ENCODE data around the gene RCOR2.

The RCOR2 gene

DNA sequence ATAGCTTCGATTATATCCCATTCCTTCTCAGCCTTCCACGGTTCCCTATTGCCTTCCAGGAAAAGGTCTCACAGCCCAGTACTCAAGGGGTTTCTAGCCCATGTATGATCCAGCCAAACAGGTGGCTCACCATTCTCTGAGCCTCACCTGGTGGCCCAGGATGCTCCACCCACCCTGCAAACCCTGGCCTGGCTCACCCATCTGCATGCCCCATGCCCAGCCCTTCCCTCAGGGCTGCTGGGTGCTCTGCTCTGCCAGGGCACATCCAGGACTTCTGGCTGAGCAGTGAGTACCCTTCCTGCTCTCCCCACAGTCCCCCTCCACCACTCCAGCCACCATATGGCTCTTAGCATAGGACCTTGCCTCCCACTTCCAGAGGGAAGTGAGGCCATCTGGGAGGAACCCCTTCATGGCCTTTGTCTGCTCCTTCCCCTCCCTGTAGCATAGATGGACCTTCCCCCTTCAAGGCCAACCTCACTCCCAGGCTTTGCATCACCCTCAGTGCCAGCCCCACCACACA is 5.8 kb upstream of the RCOR2 start:
- DNase-seq: no peak

DNA sequence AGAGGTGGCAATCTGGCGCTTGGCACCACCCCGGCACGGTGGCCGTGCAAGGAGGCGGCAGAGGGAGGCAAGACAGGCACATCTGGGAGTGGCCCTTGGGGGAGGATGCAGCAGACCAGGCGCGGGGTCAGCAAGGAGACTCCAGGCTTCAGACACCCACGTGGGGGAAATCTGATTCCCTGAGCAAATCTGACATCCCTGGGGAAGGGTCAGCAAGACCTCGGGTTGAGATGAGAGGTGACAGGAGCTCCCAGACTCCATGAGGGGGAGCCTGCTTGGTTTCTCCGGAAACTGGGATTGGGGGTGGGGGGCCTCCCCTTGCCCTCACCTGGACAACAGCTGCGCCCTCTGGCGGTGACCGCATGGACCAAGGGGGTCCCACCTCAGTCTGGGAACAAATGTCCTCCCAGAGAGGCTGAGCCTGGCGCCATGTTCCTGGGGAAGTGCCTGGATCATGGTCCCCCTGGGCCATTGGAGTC is 4.0 kb upstream of the RCOR2 start:
- DNase-seq: peak; percentile 58

DNA sequence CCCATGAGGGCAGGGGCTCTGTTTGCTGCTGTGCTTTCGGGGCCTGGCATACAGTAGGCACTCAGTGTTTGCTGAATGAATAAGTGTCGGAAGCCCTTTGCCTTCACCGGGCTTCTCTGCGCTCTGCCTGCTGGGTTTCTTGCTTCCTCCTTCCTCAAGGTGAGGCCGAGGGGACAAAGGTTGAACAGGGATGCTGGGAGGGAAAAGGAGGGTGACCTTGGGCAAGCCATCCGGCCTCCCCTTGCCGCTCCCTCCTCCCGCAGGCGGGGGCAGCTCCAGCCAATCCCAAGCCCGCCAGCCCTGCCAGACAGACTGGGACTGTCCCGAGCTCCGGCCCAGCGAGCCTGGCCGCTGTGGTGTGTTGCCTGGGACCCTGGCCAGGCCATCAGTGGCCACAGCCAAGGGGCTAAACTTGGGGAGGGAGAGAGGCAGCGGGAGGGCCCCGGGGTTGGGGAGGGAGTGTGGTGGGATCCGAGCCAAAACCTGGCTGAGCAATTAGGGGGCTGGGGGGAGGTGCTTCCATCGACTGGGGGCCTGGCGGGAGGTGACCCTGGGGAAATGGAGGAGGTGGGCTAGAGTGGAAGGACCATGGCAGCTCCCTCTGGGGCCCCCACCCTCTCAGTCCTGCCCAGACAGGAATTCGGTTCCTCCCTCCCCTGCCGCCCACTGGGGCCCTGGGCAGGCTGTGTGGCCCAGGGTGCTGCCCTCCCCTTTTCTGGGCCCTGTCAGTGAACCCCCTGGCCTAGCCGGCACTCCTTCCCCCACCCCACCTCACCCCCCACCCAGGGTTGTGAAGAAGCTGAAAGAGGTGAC is 3.4 kb upstream of the RCOR2 start:
- DNase-seq: peak; percentile 90

DNA sequence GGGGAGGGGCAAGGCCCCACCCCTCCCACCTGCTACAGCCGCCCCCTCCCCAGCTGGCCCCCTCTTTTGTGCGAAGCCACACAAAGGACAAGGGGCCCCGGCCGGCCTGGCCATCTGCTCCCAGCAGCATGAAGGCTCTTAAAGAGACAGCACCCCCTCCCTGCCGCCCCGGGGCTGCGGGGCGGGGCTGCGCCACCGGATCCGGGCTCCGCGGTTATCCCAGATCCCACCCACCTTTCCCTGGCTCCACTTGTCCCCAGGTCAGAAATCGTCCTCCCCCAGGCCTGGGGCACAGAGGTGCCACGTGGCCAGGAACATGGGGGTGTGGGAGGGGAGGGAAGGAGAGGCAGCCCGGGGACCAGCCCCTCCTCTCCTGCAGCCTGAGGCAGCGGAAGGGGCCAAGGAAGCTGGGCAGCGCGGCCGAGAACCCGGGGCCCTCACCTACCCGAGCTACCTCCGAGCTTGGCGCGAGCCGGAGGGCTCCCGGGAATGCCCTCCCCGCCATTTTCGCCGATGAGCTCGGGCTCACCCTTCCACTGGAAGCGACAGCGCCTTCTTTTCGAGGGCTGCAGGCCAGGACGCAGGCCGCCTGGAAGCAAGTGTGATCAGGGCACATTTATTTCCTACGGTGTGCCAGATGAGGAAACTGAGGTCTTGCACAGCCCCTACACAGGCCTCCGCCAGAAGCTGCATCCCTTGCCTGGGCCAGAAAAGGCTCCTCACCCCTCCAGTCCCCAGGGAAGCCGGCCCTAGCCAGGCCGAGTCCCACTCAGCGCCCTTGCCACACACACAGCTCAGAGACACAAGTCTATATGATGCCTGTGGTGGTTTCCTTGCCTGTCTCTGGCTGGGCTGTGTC is 2.5 kb upstream of the RCOR2 start:
- DNase-seq: peak; percentile 77

- DNase-seq: peak; percentile 71
These were observed 1.7 kb upstream of the RCOR2 start for GRCh38 chr11:63918507-63919191.

DNA sequence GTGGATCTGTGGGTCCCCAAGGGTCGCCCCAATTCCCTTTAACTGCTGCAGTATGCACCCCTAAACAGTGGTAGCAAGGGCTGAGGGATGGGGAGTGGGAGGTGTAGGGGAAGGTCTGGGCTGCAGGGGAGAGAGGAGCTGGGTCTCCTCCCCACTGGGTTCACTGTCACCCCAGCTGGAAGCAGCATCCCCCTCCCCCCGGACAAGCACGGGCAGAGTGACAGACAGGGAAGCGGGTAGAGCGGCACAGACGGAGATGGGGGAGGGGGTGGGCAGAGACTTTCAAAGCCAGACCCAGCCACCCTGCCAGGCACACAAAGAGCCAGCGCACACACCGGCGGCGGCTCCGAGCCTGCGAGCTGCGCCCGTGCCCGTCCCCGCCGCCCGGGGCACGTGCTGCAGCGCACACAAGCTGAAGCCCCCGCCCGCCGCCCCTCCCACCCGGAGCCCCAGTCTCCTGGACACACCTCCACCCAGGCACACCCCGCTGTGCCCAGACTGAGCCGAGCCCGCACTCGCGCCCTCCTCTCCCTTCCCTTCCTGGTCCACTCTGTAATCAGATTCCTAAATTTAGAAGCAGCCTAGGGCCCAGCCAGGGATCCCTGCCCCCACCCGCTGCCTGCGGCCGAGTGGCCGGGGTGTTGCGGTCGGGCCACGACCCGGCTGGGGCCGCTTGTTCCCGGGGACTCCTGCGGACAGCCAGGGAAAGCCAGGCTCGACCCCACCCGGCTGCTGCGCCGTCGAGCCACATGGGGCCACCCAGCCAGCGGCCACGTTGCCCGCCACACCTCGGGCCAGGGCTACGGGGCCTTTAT is 935 bp upstream of the RCOR2 start:
- DNase-seq: peak; percentile 89

GRCh38 chr11:63915961-63916836 is 765 bp downstream of the RCOR2 start:
- DNase-seq: peak; percentile 73

GRCh38 chr11:63914896-63915691 is 1.9 kb downstream of the RCOR2 start:
- DNase-seq: no peak

GRCh38 chr11:63913866-63914830 is 2.8 kb downstream of the RCOR2 start:
- no peak for DNase-seq

DNA sequence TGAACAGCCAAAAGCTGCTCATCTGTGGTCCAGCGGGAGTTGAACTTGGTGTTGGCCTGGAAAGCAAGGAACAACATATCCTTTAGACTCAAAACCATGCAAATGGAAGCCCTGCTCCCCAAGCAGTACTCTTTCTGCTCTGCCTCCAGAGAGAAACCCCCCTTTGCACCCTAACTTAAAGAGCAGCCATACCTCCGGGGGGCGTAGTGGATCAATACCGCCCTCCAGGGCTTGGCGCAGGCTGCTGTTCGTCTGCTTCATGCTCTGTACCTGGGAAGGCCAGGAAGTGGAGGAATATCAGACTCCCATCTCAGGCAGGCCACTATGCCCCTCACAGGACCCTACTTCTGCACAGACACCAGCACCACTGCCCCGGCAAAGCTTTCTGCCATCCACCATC is 4.3 kb downstream of the RCOR2 start:
- DNase-seq: no peak

DNA sequence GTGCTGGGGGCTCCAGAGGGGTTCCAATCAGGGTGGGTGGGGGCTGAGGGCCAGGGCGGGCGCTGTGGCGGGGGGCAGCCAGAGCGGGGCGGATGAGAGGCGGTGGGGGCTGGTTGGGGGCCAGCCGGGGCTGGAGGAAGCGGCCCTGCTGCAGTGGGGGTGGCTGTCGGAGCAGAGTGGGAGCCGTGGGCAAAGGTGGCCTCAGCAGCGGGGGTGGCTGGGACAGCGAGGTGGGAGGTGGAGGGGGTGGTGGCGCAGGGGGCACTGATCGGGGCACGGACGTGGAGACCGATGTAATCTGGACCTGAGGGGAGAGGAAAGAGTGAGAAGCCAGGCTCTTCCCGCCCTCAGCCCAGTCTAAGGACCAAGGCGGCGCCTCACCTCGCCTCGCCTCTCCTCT is 5.1 kb downstream of the RCOR2 start:
- no peak for DNase-seq

GRCh38 chr11:63911440-63911839 is 5.5 kb downstream of the RCOR2 start:
- no peak for DNase-seq

- no peak for DNase-seq
These were observed 6.3 kb downstream of the RCOR2 start for GRCh38 chr11:63910675-63911074.

- DNase-seq: peak; percentile 75
These were observed 7.1 kb downstream of the RCOR2 start for GRCh38 chr11:63909591-63910506.

DNA sequence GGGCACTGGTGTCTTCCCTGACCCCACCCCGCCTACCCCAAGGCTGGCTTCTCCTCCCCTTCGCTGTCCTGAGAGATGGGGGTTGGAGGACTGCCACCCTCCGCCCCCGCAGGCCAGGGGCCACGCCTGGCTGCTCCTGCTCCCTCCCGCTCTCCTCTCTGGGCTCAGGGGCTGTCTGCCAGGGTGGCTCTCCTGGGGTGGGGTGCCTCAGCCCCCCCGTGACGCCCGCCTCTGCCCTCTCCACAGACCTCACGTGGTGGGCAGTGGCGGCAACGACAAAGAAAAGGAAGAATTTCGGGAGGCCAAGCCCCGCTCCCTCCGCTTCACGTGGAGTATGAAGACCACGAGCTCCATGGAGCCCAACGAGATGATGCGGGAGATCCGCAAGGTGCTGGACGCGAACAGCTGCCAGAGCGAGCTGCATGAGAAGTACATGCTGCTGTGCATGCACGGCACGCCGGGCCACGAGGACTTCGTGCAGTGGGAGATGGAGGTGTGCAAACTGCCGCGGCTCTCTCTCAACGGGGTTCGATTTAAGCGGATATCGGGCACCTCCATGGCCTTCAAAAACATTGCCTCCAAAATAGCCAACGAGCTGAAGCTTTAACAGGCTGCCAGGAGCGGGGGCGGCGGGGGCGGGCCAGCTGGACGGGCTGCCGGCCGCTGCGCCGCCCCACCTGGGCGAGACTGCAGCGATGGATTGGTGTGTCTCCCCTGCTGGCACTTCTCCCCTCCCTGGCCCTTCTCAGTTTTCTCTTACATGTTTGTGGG is 8.1 kb downstream of the RCOR2 start:
- peak; percentile 76 for DNase-seq

DNA sequence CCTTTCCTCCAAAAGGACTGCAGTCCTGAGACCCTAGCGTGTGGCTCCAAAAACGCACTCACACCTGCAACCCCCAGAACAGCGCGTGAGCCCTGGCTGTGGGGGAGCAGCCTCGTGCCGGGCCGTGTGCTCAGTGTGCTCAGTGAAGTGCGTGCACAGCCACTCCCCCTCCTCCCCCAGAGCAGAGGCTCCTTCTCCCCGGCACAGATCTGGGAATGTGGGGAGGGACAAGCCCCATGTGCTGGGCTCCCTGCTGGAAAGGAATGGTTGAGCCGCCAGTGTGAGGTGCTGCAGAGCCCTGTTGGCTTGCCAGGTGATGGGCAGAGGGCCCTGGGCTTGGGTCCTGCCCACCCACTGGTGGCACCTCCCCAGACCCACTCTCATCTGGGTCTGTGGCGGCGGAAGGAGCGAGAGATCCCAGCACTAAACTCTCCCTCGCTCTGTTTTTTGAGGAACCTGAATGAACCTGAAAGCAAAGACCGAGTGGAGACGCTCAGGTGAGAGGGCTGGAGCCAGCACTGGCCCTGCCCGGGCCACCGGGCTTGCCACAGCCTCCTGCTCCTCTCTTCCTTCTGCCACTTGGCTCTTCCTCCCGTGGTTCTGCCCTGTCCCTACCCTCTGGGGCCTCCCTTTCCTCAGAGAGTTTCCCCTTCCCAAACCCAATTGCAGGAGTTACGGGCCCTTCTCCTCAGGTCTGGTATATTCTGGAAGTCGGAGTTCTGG is 9.0 kb downstream of the RCOR2 start:
- no peak for DNase-seq
